IMR-90 (cell line): ENCODE data around the gene LRRC56. TPM values are rescaled to one million over a fixed set of nuclear protein-coding genes. Genes with fewer than 3 reads are reported as not detected.

Experiments used
- ATAC-seq: fragments of 200-7000 bp; cut with Tn5 transposase; 2 replicates; pipeline ENCODE4 v1.9.1; 2020; ENCODE audit warnings: low read depth, mild to moderate bottlenecking, moderate library complexity
- BruUV-seq: library from RNA; stranded (reverse); fragments of 400-500 nt; replicated peaks from 2 replicates; lab custom pipeline; 2021; lab: Mats Ljungman, UMichigan
- CTCF ChIA-PET: fragments of 300-600 bp; formaldehyde crosslinking; extraction: SDS; loops from one replicate; lab custom pipeline; 2021; ENCODE audit warnings: antibody characterized with exemption; lab: Yijun Ruan, JAX
- POLR2A ChIA-PET: fragments of 300-600 bp; sonication (Branson Sonifier 250); formaldehyde crosslinking; loops from one replicate; lab custom pipeline; 2022; ENCODE audit warnings: antibody characterized with exemption; ENCODE audit not compliant: unreplicated experiment; lab: Charles Lee
- DNase-seq: peaks from one replicate; pipeline ENCODE4 v3.0.0; 2013
- H2AFZ ChIP-seq: replicated peaks from 2 replicates; pipeline ENCODE3; 2013; ENCODE audit warnings: low read length, mild to moderate bottlenecking; ENCODE audit not compliant: poor library complexity
- H2AK5ac ChIP-seq: 2 replicates; pipeline ENCODE4 v1.6.1; 2013; ENCODE audit warnings: low read depth, low read length, inconsistent platforms
- H2AK9ac ChIP-seq: replicated peaks from 2 replicates; pipeline ENCODE3; 2013; ENCODE audit warnings: mild to moderate bottlenecking, low read depth, low read length, moderate library complexity; ENCODE audit not compliant: poor library complexity
- H2BK120ac ChIP-seq: 2 replicates; pipeline ENCODE4 v1.6.1; 2013; ENCODE audit warnings: low read depth, low read length, inconsistent platforms
- H2BK15ac ChIP-seq: 3 replicates; pipeline ENCODE4 v1.6.1; 2013; ENCODE audit warnings: low read depth, low read length, inconsistent platforms
- H2BK20ac ChIP-seq: 2 replicates; pipeline ENCODE4 v1.6.1; 2013; ENCODE audit warnings: low read depth, mild to moderate bottlenecking, inconsistent platforms, low read length, moderate library complexity
- H2BK5ac ChIP-seq: 2 replicates; pipeline ENCODE4 v1.6.1; 2013; ENCODE audit warnings: mild to moderate bottlenecking, low read depth, low read length, inconsistent platforms; ENCODE audit not compliant: poor library complexity, severe bottlenecking
- H3K14ac ChIP-seq: replicated peaks from 2 replicates; pipeline ENCODE4 v1.6.1; 2013; ENCODE audit warnings: low read depth, low read length, inconsistent platforms
- H3K18ac ChIP-seq: 2 replicates; pipeline ENCODE4 v1.6.1; 2013; ENCODE audit warnings: low read depth, low read length, control low read depth
- H3K23ac ChIP-seq: 2 replicates; pipeline ENCODE4 v1.6.1; 2013; ENCODE audit warnings: low read depth, low read length, inconsistent platforms
- H3K27ac ChIP-seq: 2 replicates; pipeline ENCODE4 v1.5.1; 2013; ENCODE audit warnings: mild to moderate bottlenecking, control low read depth, low read length; ENCODE audit not compliant: insufficient read depth
- H3K27me3 ChIP-seq: 2 replicates; pipeline ENCODE4 v1.6.1; 2013; ENCODE audit warnings: low read length; ENCODE audit not compliant: control insufficient read depth, insufficient read depth
- H3K36me3 ChIP-seq: 2 replicates; pipeline ENCODE4 v1.6.1; 2013; ENCODE audit warnings: low read length, mixed read lengths; ENCODE audit not compliant: control insufficient read depth, insufficient read depth
- H3K4ac ChIP-seq: 2 replicates; pipeline ENCODE4 v1.6.1; 2013; ENCODE audit warnings: low read depth, low read length, inconsistent platforms
- H3K4me1 ChIP-seq: 2 replicates; pipeline ENCODE4 v1.6.1; 2013; ENCODE audit warnings: low read length, mixed read lengths; ENCODE audit not compliant: control insufficient read depth, insufficient read depth
- H3K4me2 ChIP-seq: 2 replicates; pipeline ENCODE4 v1.6.1; 2013; ENCODE audit warnings: low read depth, mild to moderate bottlenecking, control low read depth, low read length, moderate library complexity
- H3K4me3 ChIP-seq: 2 replicates; pipeline ENCODE4 v1.5.1; 2013; ENCODE audit warnings: low read depth, mild to moderate bottlenecking, control low read depth, low read length, moderate library complexity; ENCODE audit not compliant: insufficient read depth
- H3K56ac ChIP-seq: 2 replicates; pipeline ENCODE4 v1.6.1; 2013; ENCODE audit warnings: low read length, inconsistent platforms; ENCODE audit not compliant: insufficient read depth; ENCODE audit errors: extremely low read depth
- H3K79me1 ChIP-seq, 2 experiments: 2 replicates each; pipeline ENCODE4 v1.6.1; 2013; ENCODE audit warnings: low read length in 2 of 2, inconsistent platforms in 1 of 2, low read depth in 1 of 2
- H3K9ac ChIP-seq: 2 replicates; pipeline ENCODE4 v1.6.1; 2013; ENCODE audit warnings: low read depth, low read length, control low read depth
- H3K9me1 ChIP-seq: 2 replicates; pipeline ENCODE4 v1.6.1; 2013; ENCODE audit warnings: low read length, inconsistent platforms; ENCODE audit not compliant: insufficient read depth
- H3K9me3 ChIP-seq: 2 replicates; pipeline ENCODE4 v1.6.1; 2013; ENCODE audit warnings: low read length; ENCODE audit not compliant: control insufficient read depth, insufficient read depth
- H4K20me1 ChIP-seq: 2 replicates; pipeline ENCODE4 v1.6.1; 2013; ENCODE audit warnings: low read length, inconsistent platforms; ENCODE audit not compliant: insufficient read depth
- H4K5ac ChIP-seq: 2 replicates; pipeline ENCODE4 v1.6.1; 2013; ENCODE audit warnings: mild to moderate bottlenecking, low read depth, low read length, control low read depth
- H4K8ac ChIP-seq, 2 experiments: 2 replicates each; pipeline ENCODE4 v1.6.1; 2013; ENCODE audit warnings: low read depth in 2 of 2, low read length in 2 of 2, control low read depth in 1 of 2, inconsistent platforms in 1 of 2
- H4K91ac ChIP-seq: 2 replicates; pipeline ENCODE4 v1.6.1; 2013; ENCODE audit warnings: low read depth, low read length, inconsistent platforms; ENCODE audit not compliant: insufficient read depth
- BHLHE40 ChIP-seq: fragments of 150-350 bp; IDR thresholded peaks from 2 replicates; pipeline ENCODE4 v1.6.1; 2016; ENCODE audit warnings: mild to moderate bottlenecking, low read depth, low read length
- CEBPB ChIP-seq: IDR thresholded peaks from 2 replicates; pipeline ENCODE4 v1.6.1; 2012; ENCODE audit warnings: low read depth, low read length, improper control_type of control experiment
- CHD1 ChIP-seq: IDR thresholded peaks from 2 replicates; pipeline ENCODE4 v1.6.1; 2012; ENCODE audit warnings: low read depth, low read length, improper control_type of control experiment
- FOS ChIP-seq: fragments of 150-350 bp; IDR thresholded peaks from 2 replicates; pipeline ENCODE4 v1.6.1; 2016; ENCODE audit warnings: low read depth, low read length
- MAFK ChIP-seq: IDR thresholded peaks from 2 replicates; pipeline ENCODE4 v1.6.1; 2012; ENCODE audit warnings: low read depth, low read length, improper control_type of control experiment
- MAZ ChIP-seq: IDR thresholded peaks from 2 replicates; pipeline ENCODE4 v1.6.1; 2012; ENCODE audit warnings: low read depth, mild to moderate bottlenecking, low read length, improper control_type of control experiment, moderate library complexity, borderline replicate concordance
- MXI1 ChIP-seq: IDR thresholded peaks from 2 replicates; pipeline ENCODE4 v1.6.1; 2012; ENCODE audit warnings: low read depth, mild to moderate bottlenecking, low read length, moderate library complexity, borderline replicate concordance
- NFE2L2 ChIP-seq: fragments of 150-350 bp; IDR thresholded peaks from 2 replicates; pipeline ENCODE4 v1.6.1; 2016; ENCODE audit warnings: low read depth, mild to moderate bottlenecking, low read length
- POLR2A ChIP-seq: IDR thresholded peaks from 2 replicates; pipeline ENCODE4 v1.6.1; 2012; ENCODE audit warnings: mild to moderate bottlenecking, low read depth, low read length
- RAD21 ChIP-seq: IDR thresholded peaks from 2 replicates; pipeline ENCODE4 v1.6.1; 2012; ENCODE audit warnings: low read length, improper control_type of control experiment
- RCOR1 ChIP-seq: IDR thresholded peaks from 2 replicates; pipeline ENCODE4 v1.6.1; 2012; ENCODE audit warnings: mild to moderate bottlenecking, low read length, improper control_type of control experiment; ENCODE audit not compliant: insufficient replicate concordance
- RFX5 ChIP-seq: IDR thresholded peaks from 2 replicates; pipeline ENCODE4 v1.8.0; 2012; ENCODE audit warnings: low read depth, mild to moderate bottlenecking, low read length, moderate library complexity
- SMC3 ChIP-seq: fragments of 150-350 bp; IDR thresholded peaks from 2 replicates; pipeline ENCODE4 v1.6.1; 2016; ENCODE audit warnings: low read depth, mild to moderate bottlenecking, antibody characterized with exemption, low read length, moderate library complexity
- WGBS, 2 experiments: methylation state at CpG; one replicate each; pipeline versions ENCODE4 v1.1.5 to v1.1.7; 2013; ENCODE audit warnings: missing lambda C conversion rate in 2 of 2; ENCODE audit not compliant: insufficient read length in 1 of 2; ENCODE audit errors: extremely low coverage in 2 of 2; 5-methylcytosine and 5-hydroxymethylcytosine counted together
- dilution Hi-C: fragments of 300-500 bp; cut with HindIII; formaldehyde crosslinking; loops from one replicate; pipeline ENCODE4 v1.14.3; 2018; ENCODE audit warnings: low sequenced_read_pairs; ENCODE audit not compliant: unreplicated experiment
- in situ Hi-C: fragments of 300-500 bp; cut with MboI; formaldehyde crosslinking; loops from 3 replicates; pipeline ENCODE4 v1.14.3; 2019; ENCODE audit warnings: low sequenced_read_pairs, inconsistent platforms, mixed read lengths
- intact Hi-C: fragments of 100-400 bp; cut with micrococcal nuclease; formaldehyde crosslinking; loops from 2 replicates; pipeline ENCODE4 v1.10.0; 2022
- polyA plus RNA-seq, 3 experiments: library from polyadenylated mRNA; depleted of rRNA; stranded (reverse); fragments of >200 nt; gene quantifications; 2 replicates each; pipeline ENCODE4 v1.2.3, GENCODE V29; 2012; ENCODE audit warnings: low replicate concordance in 1 of 3
- total RNA-seq: library from RNA; depleted of rRNA; stranded (reverse); fragments of >200 nt; gene quantifications from 2 replicates; pipeline ENCODE4 v1.2.3, GENCODE V29; 2012
- TF ChIP-seq, protein P1 (sequence below): fragments of 150-350 bp; IDR thresholded peaks from 2 replicates; pipeline ENCODE4 v1.6.1; 2017; ENCODE audit warnings: mild to moderate bottlenecking, antibody characterized with exemption, low read length, low read depth
- TF ChIP-seq, protein P2 (sequence below): fragments of 150-350 bp; IDR thresholded peaks from 2 replicates; pipeline ENCODE4 v1.6.1; 2016; ENCODE audit warnings: low read depth, mild to moderate bottlenecking, low read length, moderate library complexity, borderline replicate concordance
- TF ChIP-seq, protein P3 (sequence below): conservative IDR thresholded peaks from 2 replicates; pipeline ENCODE4 v1.5.1; 2012; ENCODE audit warnings: mild to moderate bottlenecking, low read depth, low read length, improper control_type of control experiment

Gene LRRC56
- total and polyA plus RNA-seq, 2 of the 4 experiments (the other 2 are of a cell fraction), result 0.36 to 1.3 TPM

DNA sequence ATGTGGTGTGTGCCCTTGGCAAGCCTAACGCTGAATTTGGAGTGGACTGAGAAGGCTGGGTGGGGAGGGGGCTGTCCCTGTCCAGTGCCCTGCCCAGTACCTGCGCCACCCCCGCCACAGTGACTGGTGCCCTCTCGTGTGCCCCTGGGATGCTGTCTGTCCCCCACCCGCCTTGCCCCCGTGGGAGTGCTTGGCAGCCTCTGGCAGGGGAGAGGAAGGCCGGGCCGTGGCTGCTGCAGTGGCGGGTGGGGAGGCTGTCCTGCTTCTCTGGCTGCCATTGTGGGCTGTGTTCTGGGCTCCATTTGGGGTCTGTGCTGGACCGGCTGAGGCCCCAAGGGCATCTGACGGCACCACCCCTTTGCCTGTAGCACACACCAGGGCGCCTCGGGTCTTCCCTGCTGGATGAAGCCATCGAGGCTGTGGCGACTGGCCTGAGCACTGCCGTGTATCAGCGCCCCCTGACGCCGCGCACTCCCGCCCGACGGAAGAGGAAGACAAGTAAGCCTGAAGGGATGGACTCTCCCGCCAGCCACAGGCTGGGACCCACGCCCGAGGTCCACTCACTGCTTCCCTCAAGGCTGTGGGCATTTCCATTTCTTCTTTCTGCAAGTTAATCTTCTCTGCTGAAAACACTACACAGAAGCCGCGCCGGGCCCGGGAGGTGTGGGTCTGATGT lies 60.8 kb downstream of the LRRC56 start:
- H3K79me1 ChIP-seq, result peaks cover 19 to 54% of the 10 kb centered on the region in 2 experiments
- intact Hi-C loops, result no loop called here
- no peak overlapping the region for H2AK5ac ChIP-seq
- H3K36me3 ChIP-seq, result peaks cover 72% of the 10 kb centered on the region
- no peak for DNase-seq
- no peak for TF ChIP-seq RFX5
- no peak for TF ChIP-seq BHLHE40
- no peak for TF ChIP-seq FOS
- no peak for TF ChIP-seq RAD21
- no peak for TF ChIP-seq NFE2L2
- TF ChIP-seq, protein P1, sequence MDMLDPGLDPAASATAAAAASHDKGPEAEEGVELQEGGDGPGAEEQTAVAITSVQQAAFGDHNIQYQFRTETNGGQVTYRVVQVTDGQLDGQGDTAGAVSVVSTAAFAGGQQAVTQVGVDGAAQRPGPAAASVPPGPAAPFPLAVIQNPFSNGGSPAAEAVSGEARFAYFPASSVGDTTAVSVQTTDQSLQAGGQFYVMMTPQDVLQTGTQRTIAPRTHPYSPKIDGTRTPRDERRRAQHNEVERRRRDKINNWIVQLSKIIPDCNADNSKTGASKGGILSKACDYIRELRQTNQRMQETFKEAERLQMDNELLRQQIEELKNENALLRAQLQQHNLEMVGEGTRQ, result no peak
- no peak for TF ChIP-seq POLR2A
- no peak for TF ChIP-seq SMC3
- TF ChIP-seq CHD1, result no peak
- TF ChIP-seq, protein P2, sequence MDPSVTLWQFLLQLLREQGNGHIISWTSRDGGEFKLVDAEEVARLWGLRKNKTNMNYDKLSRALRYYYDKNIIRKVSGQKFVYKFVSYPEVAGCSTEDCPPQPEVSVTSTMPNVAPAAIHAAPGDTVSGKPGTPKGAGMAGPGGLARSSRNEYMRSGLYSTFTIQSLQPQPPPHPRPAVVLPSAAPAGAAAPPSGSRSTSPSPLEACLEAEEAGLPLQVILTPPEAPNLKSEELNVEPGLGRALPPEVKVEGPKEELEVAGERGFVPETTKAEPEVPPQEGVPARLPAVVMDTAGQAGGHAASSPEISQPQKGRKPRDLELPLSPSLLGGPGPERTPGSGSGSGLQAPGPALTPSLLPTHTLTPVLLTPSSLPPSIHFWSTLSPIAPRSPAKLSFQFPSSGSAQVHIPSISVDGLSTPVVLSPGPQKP, result no peak
- TF ChIP-seq, protein P3, sequence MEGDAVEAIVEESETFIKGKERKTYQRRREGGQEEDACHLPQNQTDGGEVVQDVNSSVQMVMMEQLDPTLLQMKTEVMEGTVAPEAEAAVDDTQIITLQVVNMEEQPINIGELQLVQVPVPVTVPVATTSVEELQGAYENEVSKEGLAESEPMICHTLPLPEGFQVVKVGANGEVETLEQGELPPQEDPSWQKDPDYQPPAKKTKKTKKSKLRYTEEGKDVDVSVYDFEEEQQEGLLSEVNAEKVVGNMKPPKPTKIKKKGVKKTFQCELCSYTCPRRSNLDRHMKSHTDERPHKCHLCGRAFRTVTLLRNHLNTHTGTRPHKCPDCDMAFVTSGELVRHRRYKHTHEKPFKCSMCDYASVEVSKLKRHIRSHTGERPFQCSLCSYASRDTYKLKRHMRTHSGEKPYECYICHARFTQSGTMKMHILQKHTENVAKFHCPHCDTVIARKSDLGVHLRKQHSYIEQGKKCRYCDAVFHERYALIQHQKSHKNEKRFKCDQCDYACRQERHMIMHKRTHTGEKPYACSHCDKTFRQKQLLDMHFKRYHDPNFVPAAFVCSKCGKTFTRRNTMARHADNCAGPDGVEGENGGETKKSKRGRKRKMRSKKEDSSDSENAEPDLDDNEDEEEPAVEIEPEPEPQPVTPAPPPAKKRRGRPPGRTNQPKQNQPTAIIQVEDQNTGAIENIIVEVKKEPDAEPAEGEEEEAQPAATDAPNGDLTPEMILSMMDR, result no peak
- TF ChIP-seq CEBPB, result no peak
- TF ChIP-seq MXI1, result no peak
- TF ChIP-seq RCOR1, result no peak
- TF ChIP-seq MAFK, result no peak
- no peak for TF ChIP-seq MAZ
- no peak overlapping the region for H4K5ac ChIP-seq
- no peak overlapping the region for H3K4me2 ChIP-seq
- H2AFZ ChIP-seq, result no peak overlapping the region
- no peak overlapping the region for H2BK120ac ChIP-seq
- H4K91ac ChIP-seq, result no peak overlapping the region
- H2BK15ac ChIP-seq, result no peak overlapping the region
- H3K9ac ChIP-seq, result no peak overlapping the region
- peaks cover 32% of the 10 kb centered on the region for H4K20me1 ChIP-seq
- no peaks in the 10 kb centered on the region for H3K9me1 ChIP-seq
- H3K18ac ChIP-seq, result no peak overlapping the region
- POLR2A ChIA-PET, result no interaction called here
- no peak for ATAC-seq
- H3K27me3 ChIP-seq, result no peaks in the 10 kb centered on the region
- no peak overlapping the region for H3K23ac ChIP-seq
- H2AK9ac ChIP-seq, result peak overlapping the region; percentile 28
- H2BK20ac ChIP-seq, result no peak overlapping the region
- in situ Hi-C loops, result no loop called here
- H3K56ac ChIP-seq, result no peak overlapping the region
- 95% methylated on average over 20 of the region's 30 CpGs; no CpG with 5 or more reads in 1 of the 2 experiments for WGBS, 2 experiments
- H3K4me1 ChIP-seq, result no peaks in the 10 kb centered on the region
- dilution Hi-C loops, result no loop called here
- CTCF ChIA-PET, result no interaction called here
- no peak overlapping the region for H3K4ac ChIP-seq
- H2BK5ac ChIP-seq, result no peak overlapping the region
- H4K8ac ChIP-seq, result no peak overlapping the region
- no peaks in the 10 kb centered on the region for H3K9me3 ChIP-seq
- no TSS peak for BruUV-seq
- no peak overlapping the region for H3K4me3 ChIP-seq
- no peak overlapping the region for H3K27ac ChIP-seq
- H3K14ac ChIP-seq, result no peak overlapping the region
